ENCODE measurements around the gene TBL3.
A peak's percentile ranks its signal among the peaks of the same experiment; 100 is the strongest.
"Not testable (repeated sequence)": the region's sequence is repeated elsewhere in the genome, so short reads cannot be mapped to it uniquely, and the experiment has no call there.

The TBL3 gene

GRCh38 chr16:1944612-1945199, 27.1 kb upstream of the TBL3 start:
- DNase-seq = no peak

DNA sequence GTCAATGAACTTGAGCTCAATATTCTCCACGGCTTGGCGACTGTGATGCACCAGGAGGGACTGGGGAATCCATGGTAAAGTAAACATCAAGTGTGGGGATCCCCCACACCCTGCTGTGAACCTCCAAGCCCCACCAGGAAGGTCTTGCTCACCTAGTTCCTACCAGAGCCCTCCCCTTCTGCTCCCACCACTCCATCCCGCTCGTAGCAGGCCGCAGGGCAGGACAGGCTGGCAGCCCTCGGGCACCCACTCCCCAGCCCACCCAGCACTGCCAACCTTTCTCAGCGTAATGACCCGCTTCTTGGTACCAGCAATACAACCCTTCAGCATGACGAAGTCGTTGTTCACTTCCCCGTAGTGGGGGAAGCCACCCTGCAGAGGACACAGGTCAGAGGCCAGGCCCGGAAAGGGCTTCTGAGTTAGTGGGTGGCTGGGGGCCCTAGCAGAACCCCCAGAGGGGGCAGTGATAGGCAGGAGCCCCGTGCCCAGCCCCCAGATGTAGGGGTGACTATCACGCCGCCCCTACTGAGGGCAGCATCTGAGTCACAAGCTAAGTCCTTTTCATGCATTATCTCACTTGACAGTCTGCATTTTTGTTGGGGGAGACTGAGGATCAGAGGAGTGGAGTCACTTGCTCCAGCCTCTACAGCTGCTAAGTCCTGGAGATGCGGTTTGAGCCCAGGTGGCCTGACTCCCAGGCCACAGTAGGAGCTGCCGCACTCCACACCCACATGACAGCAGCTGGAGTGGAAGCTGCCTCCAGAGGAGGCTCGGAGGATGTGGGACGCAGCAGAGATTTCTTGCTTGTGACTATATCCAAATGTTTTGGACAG, 26.1 kb upstream of the TBL3 start:
- DNase-seq = no peak

DNA sequence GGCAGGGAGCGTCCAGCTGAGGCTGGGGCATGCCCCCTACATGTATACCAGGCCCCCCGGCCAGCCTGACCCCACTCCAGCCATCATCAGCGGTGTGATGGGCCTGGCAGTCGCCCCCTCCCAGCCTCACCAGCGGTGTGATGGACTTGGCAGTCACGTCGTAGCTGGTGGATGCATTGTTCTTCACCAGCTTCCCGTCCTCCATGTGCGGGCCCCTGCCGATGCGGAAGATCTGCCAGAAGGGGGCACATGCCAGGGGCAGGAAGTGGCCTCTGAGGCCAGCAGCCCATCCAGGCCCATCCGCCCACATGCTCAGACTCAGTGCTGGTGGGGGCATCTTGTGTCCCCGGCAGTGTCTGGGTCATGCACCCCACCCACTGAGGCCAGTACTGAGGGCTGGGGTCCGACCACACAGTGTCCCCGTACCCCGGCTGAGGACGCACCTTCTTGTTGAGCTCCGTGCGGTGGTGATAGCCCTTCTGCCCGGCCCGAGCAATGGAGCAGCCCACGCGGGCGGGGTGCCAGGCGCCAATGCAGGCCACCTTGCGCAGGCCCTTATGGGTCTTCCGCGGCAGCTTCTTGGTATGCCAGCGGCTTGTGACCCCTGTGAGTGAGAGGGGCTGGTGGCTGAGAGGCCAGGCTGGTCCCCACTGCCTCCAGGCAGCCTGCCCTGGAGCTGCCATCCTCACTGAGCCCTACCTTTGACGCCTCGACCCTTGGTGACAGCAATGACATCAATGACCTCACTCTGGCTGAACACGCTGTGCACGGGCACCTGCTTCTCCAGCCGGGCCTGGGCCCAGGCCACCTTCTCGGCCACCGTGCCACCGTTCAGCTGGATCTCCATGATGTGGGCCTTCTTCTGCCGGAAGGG, 25.1 kb upstream of the TBL3 start:
- no peak for DNase-seq

DNA sequence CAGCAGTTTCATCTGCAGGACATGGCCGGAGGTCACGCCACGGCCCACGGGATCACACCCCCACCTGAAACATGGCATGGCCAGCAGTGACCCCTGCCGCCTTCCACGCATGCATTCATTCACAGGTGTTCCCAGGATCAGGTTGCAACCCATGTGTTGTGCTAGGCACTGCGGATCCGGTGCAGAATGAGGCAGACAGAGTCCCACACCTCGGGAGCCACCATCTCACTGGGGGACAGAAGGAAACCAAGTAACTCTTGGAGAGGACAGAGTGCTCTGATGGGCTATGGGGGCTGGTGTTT, 24.5 kb upstream of the TBL3 start:
- no peak for DNase-seq

GRCh38 chr16:1949507-1949906, 22.3 kb upstream of the TBL3 start:
- no peak for DNase-seq

- DNase-seq = no peak
Measured at GRCh38 chr16:1950047-1950446, 21.8 kb upstream of the TBL3 start.

GRCh38 chr16:1950559-1950958, 21.3 kb upstream of the TBL3 start:
- DNase-seq = no peak

- DNase-seq = no peak
Measured at GRCh38 chr16:1953734-1954133, 18.1 kb upstream of the TBL3 start.

DNA sequence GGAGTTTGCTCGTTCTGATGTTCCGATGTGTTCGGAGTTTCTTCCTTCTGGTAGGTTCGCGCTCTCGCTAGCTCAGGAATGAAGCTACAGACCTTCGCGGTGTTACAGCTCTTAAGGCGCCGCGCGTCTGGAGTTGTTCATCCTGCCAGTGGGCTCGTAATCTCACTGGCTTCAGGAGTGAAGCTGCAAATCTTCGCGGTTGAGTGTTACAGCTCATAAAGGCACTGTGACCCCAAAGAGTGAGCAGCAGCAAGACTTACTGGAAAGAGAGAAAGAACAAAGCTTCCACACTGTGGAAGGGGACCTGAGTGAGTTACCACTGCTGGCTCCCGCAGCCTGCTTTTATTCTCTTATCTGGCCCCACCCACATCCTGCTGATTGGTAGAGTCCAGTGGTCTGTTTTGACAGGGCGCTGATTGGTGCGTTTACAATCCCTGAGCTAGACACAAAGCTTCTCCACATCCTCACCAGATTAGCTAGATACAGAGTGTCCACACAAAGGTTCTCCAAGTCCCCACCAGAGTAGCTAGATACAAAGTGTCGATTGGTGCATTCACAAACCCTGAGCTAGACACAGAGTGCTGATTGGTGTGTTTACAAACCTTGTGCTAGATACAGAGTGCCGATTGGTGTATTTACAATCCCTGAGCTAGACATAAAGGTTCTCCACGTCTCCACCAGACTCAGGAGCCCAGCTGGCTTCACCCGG, 14.3 kb upstream of the TBL3 start:
- DNase-seq = not testable (repeated sequence)

GRCh38 chr16:1958143-1958491, 13.7 kb upstream of the TBL3 start:
- not testable (repeated sequence) for DNase-seq

- DNase-seq = no peak
Measured at GRCh38 chr16:1958715-1959268, 13.1 kb upstream of the TBL3 start.

- peak; percentile 85 to 87 for DNase-seq
Measured at GRCh38 chr16:1959269-1960039, 12.4 kb upstream of the TBL3 start, which contains the start of gene NDUFB10. TSS of gene NDUFB10 (plus strand) at chr16:1959538. CDS start at chr16:1959625, 87 bp downstream.

GRCh38 chr16:1960665-1961630, 10.9 kb upstream of the TBL3 start:
- no peak for DNase-seq

GRCh38 chr16:1961651-1962067, 10.2 kb upstream of the TBL3 start:
- DNase-seq = no peak

DNA sequence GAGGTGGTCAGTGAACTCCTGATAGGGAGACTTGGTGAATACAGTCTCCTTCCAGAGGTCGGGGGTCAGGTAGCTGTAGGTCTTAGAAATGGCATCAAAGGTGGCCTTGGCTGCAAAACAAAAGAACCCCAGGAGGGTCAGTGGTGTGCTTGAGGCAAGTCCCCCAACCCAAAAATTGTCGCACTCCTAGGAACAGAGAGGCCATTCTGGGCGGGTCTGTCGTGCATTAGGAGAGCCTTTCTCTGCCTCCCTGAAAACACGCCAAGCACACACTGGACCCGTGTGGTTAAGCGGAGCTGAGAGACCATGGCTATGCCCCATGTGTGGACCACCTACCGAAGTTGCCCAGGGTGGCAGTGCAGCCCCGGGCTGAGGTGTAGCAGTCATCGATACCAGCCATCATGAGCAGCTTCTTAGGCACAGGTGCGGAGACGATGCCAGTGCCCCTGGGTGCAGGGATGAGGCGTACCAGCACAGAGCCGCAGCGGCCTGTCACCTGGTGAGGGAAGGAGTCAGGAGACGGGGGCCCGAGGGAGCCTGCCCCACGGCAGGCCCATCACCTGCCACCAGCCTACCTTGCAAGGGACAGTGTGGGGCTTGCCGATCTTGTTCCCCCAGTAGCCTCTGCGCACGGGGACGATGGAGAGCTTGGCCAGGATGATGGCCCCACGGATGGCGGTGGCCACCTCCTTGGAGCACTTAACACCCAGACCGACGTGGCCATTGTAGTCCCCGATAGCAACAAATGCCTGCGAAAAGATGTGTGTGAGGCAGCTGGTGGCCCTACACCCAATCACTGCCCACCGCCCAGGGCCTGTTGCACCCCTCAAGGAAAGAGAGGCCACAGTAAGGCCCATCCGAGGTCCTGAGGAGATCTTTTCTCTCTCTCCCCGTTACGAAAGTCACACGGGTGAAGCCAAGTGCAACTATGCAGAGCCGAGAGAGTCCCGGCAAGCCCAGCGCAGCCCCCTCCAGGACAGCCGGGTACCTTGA, 9.4 kb upstream of the TBL3 start:
- not testable (repeated sequence) for DNase-seq

DNA sequence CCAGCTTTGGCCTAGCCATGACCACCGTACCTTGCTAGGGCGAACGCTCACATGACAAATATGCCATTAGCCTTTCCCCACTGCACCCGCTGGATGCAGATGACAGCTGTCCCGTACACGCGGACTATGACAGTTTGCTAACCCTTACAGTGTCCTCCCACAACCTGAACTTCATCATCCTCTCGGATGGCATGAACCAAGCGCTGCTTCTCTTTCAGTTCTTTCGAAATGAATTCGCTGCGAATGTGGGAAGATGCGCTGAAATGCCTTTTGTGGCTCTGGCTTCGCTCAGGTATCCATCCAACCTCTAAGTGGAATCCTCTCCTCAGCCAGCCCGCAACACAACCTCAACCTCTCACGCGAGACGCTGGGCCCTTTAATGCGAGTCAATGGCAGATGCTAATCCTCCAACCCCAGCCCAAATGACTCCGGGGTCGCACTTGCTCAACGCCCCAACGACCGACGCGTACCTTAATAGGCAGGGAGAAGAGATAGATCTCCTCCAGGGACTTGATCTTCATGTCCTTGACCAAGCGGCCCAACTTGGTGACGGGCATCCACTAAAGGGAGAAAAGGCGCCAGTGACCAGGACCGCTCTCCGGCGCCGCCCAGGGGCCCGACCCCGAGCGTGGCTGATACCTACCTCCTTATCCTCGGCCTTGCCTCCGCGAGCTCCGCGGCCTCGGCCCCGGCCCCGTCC, 7.9 kb upstream of the TBL3 start:
- DNase-seq = peak in 1 of 2 experiments; percentile 36

DNA sequence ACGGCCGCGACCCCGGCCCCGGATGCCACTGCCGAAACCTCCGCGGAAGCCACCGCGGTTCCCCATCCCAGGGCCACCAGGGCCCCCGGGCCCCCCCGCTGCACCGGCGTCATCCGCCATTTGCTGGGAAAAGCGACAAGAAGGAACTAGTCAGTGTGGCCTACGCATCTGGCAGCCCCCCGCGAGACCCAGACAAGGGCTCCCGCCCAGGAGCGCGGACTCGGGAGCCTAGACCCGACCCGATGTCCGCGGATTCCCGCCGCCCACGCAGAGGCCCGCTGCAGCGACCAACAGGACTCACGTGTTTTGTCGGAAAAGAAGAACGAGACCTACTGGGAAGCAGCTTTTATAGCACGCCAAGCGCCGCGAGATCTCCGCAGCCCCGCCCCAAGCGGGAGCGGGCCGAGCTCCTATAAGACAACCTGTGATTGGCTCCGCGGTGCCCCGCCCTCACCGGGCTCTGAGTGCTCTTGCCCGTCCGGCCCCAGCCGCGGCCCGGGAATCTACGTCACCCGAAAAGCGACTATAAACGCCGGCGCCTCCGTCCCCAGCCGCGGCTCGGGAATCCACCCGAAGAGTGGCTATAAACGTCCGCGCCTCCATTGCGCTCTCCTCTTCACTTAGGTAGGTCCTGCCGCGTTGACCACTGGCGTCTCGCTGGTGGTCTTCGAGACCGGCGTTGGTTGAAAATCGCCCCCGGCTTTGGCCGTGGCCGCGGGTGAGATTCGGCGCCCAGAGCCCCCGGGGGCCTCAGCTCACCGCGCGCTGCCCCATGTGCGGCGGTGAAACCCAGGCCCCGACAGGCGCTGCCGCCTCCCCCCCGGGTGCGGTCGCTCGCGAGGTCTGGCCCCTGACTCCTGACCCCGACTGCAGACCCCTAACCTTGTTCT, 7.1 kb upstream of the TBL3 start, which contains the start of gene RPS2:
Gene RPS2 (minus strand): TSS at position 321 of the 890 bp plus-strand sequence. CDS start 201 bp downstream, at position 120.
- peak; percentile 99 for DNase-seq
